Tibial nerve (tissue), 4 donors: ENCODE data around the gene TEX36.

ENCODE experiments used
- CTCF ChIP-seq, 5 experiments: fragments of 200-600 bp in 3 of 5; fragments of 450-650 bp in 2 of 5; sonication (generic) in 3 of 5; IDR thresholded peaks; one replicate each; pipeline ENCODE4 v1.5.1; 2016 to 2019; ENCODE audit warnings: antibody characterized with exemption in 5 of 5, mild to moderate bottlenecking in 3 of 5, moderate library complexity in 2 of 5
- EP300 ChIP-seq, 2 donors: sonication (generic); formaldehyde crosslinking; IDR thresholded peaks; one replicate each; pipeline ENCODE4 v1.6.1; 2017; ENCODE audit warnings: antibody characterized with exemption in 2 of 2, mild to moderate bottlenecking in 1 of 2
- POLR2A ChIP-seq, 2 donors: fragments of 450-650 bp; IDR thresholded peaks; one replicate each; pipeline ENCODE4 v1.6.1; 2017; ENCODE audit warnings: antibody characterized with exemption in 2 of 2, mild to moderate bottlenecking in 2 of 2, moderate library complexity in 2 of 2

GRCh38 chr10:125683821-125684220 is 858 bp upstream of the TEX36 start:
- no peak for TF ChIP-seq CTCF (IDR thresholded peaks at IDR 0.05)
- no peak for TF ChIP-seq POLR2A (IDR thresholded peaks at IDR 0.05)
- TF ChIP-seq EP300 (IDR thresholded peaks at IDR 0.05), result no peak
